ENCODE results near the gene FOXP1.

FOXP1 gene

GRCh38 chr3:71001303-71001830 lies 582.2 kb downstream of the FOXP1 start:
- Histone ChIP-seq H3K9me3 (ENCODE audit: insufficient read depth, low read length) (no peaks in the 10 kb centered on the region), H3K27ac (ENCODE audit: low read length) (peak overlapping the region; percentile 48)

GRCh38 chr3:71000483-71000882 lies 583.0 kb downstream of the FOXP1 start:
- Histone ChIP-seq H3K27ac (ENCODE audit: low read length) (peak overlapping the region; percentile 48), H4K20me1 (ENCODE audit: insufficient read depth, low read length) (peaks cover 86% of the 10 kb centered on the region), H2AFZ (ENCODE audit: low read depth, low read length) (no peak overlapping the region), H3K4me3 (ENCODE audit: low read length) (peak overlapping the region; percentile 17; the same call in 1 of the 2 replicates), H3K36me3 (replicated peaks; ENCODE audit: low read depth, low read length) (peaks cover 69% of the 10 kb centered on the region), H3K79me2 (ENCODE audit: low read length) (peaks cover 95% of the 10 kb centered on the region), H3K27me3 (ENCODE audit: low read depth, low read length) (no peaks in the 10 kb centered on the region), H3K9me3 (ENCODE audit: insufficient read depth, low read length) (no peaks in the 10 kb centered on the region), H3K4me1 (ENCODE audit: low read length) (peaks cover 59% of the 10 kb centered on the region), H3K9ac (ENCODE audit: low read length) (peak overlapping the region; percentile 34; the same call in 1 of the 2 replicates), H3K4me2 (ENCODE audit: low read length) (peak overlapping the region; percentile 73)
- TF ChIP-seq EZH2phosphoT487 (IDR thresholded peaks at IDR 0.05; ENCODE audit: low read depth) (no peak), CTCF (IDR thresholded peaks at IDR 0.05; ENCODE audit: low read depth, low read length) (no peak)

More at GRCh38 chr3:71001303-71001830, 582.2 kb downstream of the FOXP1 start:
- H3K79me2 ChIP-seq (ENCODE audit: low read length) = peaks cover 97% of the 10 kb centered on the region
- H3K4me2 ChIP-seq (ENCODE audit: low read length) = peak overlapping the region; percentile 73
- H2AFZ ChIP-seq (ENCODE audit: low read depth, low read length) = no peak overlapping the region
- H3K4me1 ChIP-seq (ENCODE audit: low read length) = peaks cover 68% of the 10 kb centered on the region
- peak overlapping the region; percentile 34; the same call in 1 of the 2 replicates for H3K9ac ChIP-seq (ENCODE audit: low read length)
- peaks cover 67% of the 10 kb centered on the region for H3K36me3 ChIP-seq (replicated peaks; ENCODE audit: low read depth, low read length)
- no peaks in the 10 kb centered on the region for H3K27me3 ChIP-seq (ENCODE audit: low read depth, low read length)
- peak overlapping the region; percentile 14 for H3K4me3 ChIP-seq (ENCODE audit: low read length)
- TF ChIP-seq CTCF (IDR thresholded peaks at IDR 0.05; ENCODE audit: low read depth, low read length) (no peak), EZH2phosphoT487 (IDR thresholded peaks at IDR 0.05; ENCODE audit: low read depth) (no peak)
- H4K20me1 ChIP-seq (ENCODE audit: insufficient read depth, low read length) = peaks cover 85% of the 10 kb centered on the region

- Histone ChIP-seq H3K79me2 (ENCODE audit: low read length) (peaks cover 95% of the 10 kb centered on the region), H3K9me3 (ENCODE audit: insufficient read depth, low read length) (no peaks in the 10 kb centered on the region), H3K9ac (ENCODE audit: low read length) (no peak overlapping the region), H3K4me1 (ENCODE audit: low read length) (peaks cover 52% of the 10 kb centered on the region), H3K27ac (ENCODE audit: low read length) (no peak overlapping the region), H3K27me3 (ENCODE audit: low read depth, low read length) (no peaks in the 10 kb centered on the region), H3K4me3 (ENCODE audit: low read length) (no peak overlapping the region), H2AFZ (ENCODE audit: low read depth, low read length) (no peak overlapping the region), H4K20me1 (ENCODE audit: insufficient read depth, low read length) (peaks cover 86% of the 10 kb centered on the region), H3K36me3 (replicated peaks; ENCODE audit: low read depth, low read length) (peaks cover 75% of the 10 kb centered on the region), H3K4me2 (ENCODE audit: low read length) (no peak overlapping the region)
- no peak for TF ChIP-seq CTCF (IDR thresholded peaks at IDR 0.05; ENCODE audit: low read depth, low read length)
- no peak for TF ChIP-seq EZH2phosphoT487 (IDR thresholded peaks at IDR 0.05; ENCODE audit: low read depth)
These were observed 583.8 kb downstream of the FOXP1 start for GRCh38 chr3:70999730-71000129.

- peaks cover 22% of the 10 kb centered on the region for H3K4me1 ChIP-seq (ENCODE audit: low read length)
- peaks cover 95% of the 10 kb centered on the region for H3K79me2 ChIP-seq (ENCODE audit: low read length)
- H3K9ac ChIP-seq (ENCODE audit: low read length) = no peak overlapping the region
- H4K20me1 ChIP-seq (ENCODE audit: insufficient read depth, low read length) = peaks cover 81% of the 10 kb centered on the region
- H3K27ac ChIP-seq (ENCODE audit: low read length) = no peak overlapping the region
- H3K36me3 ChIP-seq (replicated peaks; ENCODE audit: low read depth, low read length) = peaks cover 83% of the 10 kb centered on the region
- no peaks in the 10 kb centered on the region for H3K9me3 ChIP-seq (ENCODE audit: insufficient read depth, low read length)
- no peaks in the 10 kb centered on the region for H3K27me3 ChIP-seq (ENCODE audit: low read depth, low read length)
- H2AFZ ChIP-seq (ENCODE audit: low read depth, low read length) = no peak overlapping the region
- H3K4me3 ChIP-seq (ENCODE audit: low read length) = no peak overlapping the region
- TF ChIP-seq EZH2phosphoT487 (IDR thresholded peaks at IDR 0.05; ENCODE audit: low read depth) (no peak), CTCF (IDR thresholded peaks at IDR 0.05; ENCODE audit: low read depth, low read length) (no peak)
- H3K4me2 ChIP-seq (ENCODE audit: low read length) = no peak overlapping the region
These were observed 587.4 kb downstream of the FOXP1 start for GRCh38 chr3:70996082-70996481.

Data from OCI-LY3 (cell line).